DND-41 (cell line): ENCODE data around the gene SMCO2.

Source experiments
- ATAC-seq: fragments of 200-7000 bp; cut with Tn5 transposase; 3 replicates; pipeline ENCODE4 v1.9.1; 2021; ENCODE audit warnings: low read depth; ENCODE audit not compliant: insufficient read depth
- DNase-seq: peaks from one replicate; pipeline ENCODE4 v3.0.0-alpha.2; 2020
- H2AFZ ChIP-seq: 2 replicates; pipeline ENCODE4 v1.6.0; 2012; ENCODE audit warnings: low read depth, low read length
- H3K27ac ChIP-seq: 2 replicates; pipeline ENCODE4 v1.5.1; 2012; ENCODE audit warnings: low read length, inconsistent platforms
- H3K27me3 ChIP-seq: fragments of 200-600 bp; sonication (generic); 2 replicates; pipeline ENCODE4 v1.6.0; 2012; ENCODE audit warnings: low read length, mild to moderate bottlenecking, inconsistent platforms; ENCODE audit not compliant: insufficient read depth, poor library complexity
- H3K36me3 ChIP-seq: 2 replicates; pipeline ENCODE4 v1.5.1; 2012; ENCODE audit warnings: low read length, inconsistent platforms; ENCODE audit not compliant: insufficient read depth
- H3K4me1 ChIP-seq: 2 replicates; pipeline ENCODE4 v1.5.1; 2012; ENCODE audit warnings: mild to moderate bottlenecking, low read length; ENCODE audit not compliant: insufficient read depth
- H3K4me2 ChIP-seq: 2 replicates; pipeline ENCODE4 v1.6.0; 2012; ENCODE audit warnings: mild to moderate bottlenecking, moderate library complexity, low read length, inconsistent platforms; ENCODE audit not compliant: insufficient read depth
- H3K4me3 ChIP-seq, 2 experiments: fragments of 200-600 bp in 1 of 2; shearing (Covaris generic) in 1 of 2; 2 replicates each; pipeline ENCODE4 v1.5.1; 2012 to 2016; ENCODE audit warnings: inconsistent platforms in 2 of 2, low read length in 2 of 2, mild to moderate bottlenecking in 2 of 2, low read depth in 1 of 2, moderate library complexity in 1 of 2
- H3K79me2 ChIP-seq: 2 replicates; pipeline ENCODE4 v1.6.0; 2012; ENCODE audit warnings: low read length, inconsistent platforms; ENCODE audit not compliant: insufficient read depth
- H3K9ac ChIP-seq: 2 replicates; pipeline ENCODE4 v1.6.0; 2012; ENCODE audit warnings: low read depth, mild to moderate bottlenecking, inconsistent platforms, low read length, moderate library complexity
- H3K9me3 ChIP-seq: 2 replicates; pipeline ENCODE4 v1.5.1; 2012; ENCODE audit warnings: low read length, moderate library complexity, mild to moderate bottlenecking, inconsistent platforms; ENCODE audit not compliant: insufficient read depth, severe bottlenecking
- H4K20me1 ChIP-seq: 2 replicates; pipeline ENCODE4 v1.6.0; 2012; ENCODE audit warnings: low read length; ENCODE audit not compliant: insufficient read depth
- CTCF ChIP-seq: IDR thresholded peaks from 2 replicates; pipeline ENCODE4 v1.5.1; 2012; ENCODE audit warnings: borderline replicate concordance, low read length, moderate library complexity, mild to moderate bottlenecking; ENCODE audit not compliant: poor library complexity, severe bottlenecking; ENCODE audit errors: extremely low read depth
- EZH2 ChIP-seq: IDR thresholded peaks from 3 replicates; pipeline ENCODE4 v1.6.1; 2012; ENCODE audit warnings: borderline replicate concordance, low read depth, mild to moderate bottlenecking, moderate library complexity, low read length, inconsistent platforms; ENCODE audit not compliant: severe bottlenecking

Gene SMCO2

GRCh38 chr12:27451036-27451825 is 4.7 kb downstream of the SMCO2 start:
- Histone ChIP-seq H4K20me1 (no peaks in the 10 kb centered on the region), H3K27me3 (no peaks in the 10 kb centered on the region), H3K4me3 (no peak overlapping the region), H3K36me3 (no peaks in the 10 kb centered on the region), H3K4me2 (no peak overlapping the region), H2AFZ (no peak overlapping the region), H3K79me2 (no peaks in the 10 kb centered on the region), H3K9ac (no peak overlapping the region), H3K4me1 (no peaks in the 10 kb centered on the region), H3K9me3 (no peaks in the 10 kb centered on the region), H3K27ac (no peak overlapping the region)
- DNase-seq, result no peak
- ATAC-seq, result no peak
- TF ChIP-seq CTCF (no peak), EZH2 (no peak)

GRCh38 chr12:27453421-27453820 is 6.9 kb downstream of the SMCO2 start:
- no peak overlapping the region for H3K4me2 ChIP-seq
- H3K36me3 ChIP-seq, result no peaks in the 10 kb centered on the region
- no peaks in the 10 kb centered on the region for H4K20me1 ChIP-seq
- DNase-seq (no peak), ATAC-seq (no peak)
- H3K4me3 ChIP-seq, result no peak overlapping the region
- no peak overlapping the region for H2AFZ ChIP-seq
- H3K79me2 ChIP-seq, result no peaks in the 10 kb centered on the region
- no peak overlapping the region for H3K9ac ChIP-seq
- no peaks in the 10 kb centered on the region for H3K9me3 ChIP-seq
- H3K27ac ChIP-seq, result no peak overlapping the region
- no peaks in the 10 kb centered on the region for H3K27me3 ChIP-seq
- TF ChIP-seq CTCF (no peak), EZH2 (no peak)
- no peaks in the 10 kb centered on the region for H3K4me1 ChIP-seq

- DNase-seq, result no peak
- no peak for ATAC-seq
- H3K4me2 ChIP-seq, result no peak overlapping the region
- no peak overlapping the region for H3K9ac ChIP-seq
- H3K36me3 ChIP-seq, result no peaks in the 10 kb centered on the region
- H3K4me3 ChIP-seq, result no peak overlapping the region
- TF ChIP-seq CTCF, result no peak
- TF ChIP-seq EZH2, result no peak
- no peak overlapping the region for H2AFZ ChIP-seq
- H4K20me1 ChIP-seq, result no peaks in the 10 kb centered on the region
- H3K4me1 ChIP-seq, result peaks cover 9% of the 10 kb centered on the region
- H3K27ac ChIP-seq, result no peak overlapping the region
- H3K9me3 ChIP-seq, result no peaks in the 10 kb centered on the region
- peaks cover 4% of the 10 kb centered on the region for H3K27me3 ChIP-seq
- H3K79me2 ChIP-seq, result no peaks in the 10 kb centered on the region
Measured at GRCh38 chr12:27455589-27455988, 9.1 kb downstream of the SMCO2 start.
